Prostate gland (tissue), 2 donors: ENCODE results near the gene MT1H.
"Not testable (repeated sequence)": the region's sequence is repeated elsewhere in the genome, so short reads cannot be mapped to it uniquely, and the experiment has no call there.

ENCODE experiments used
- CTCF ChIP-seq, 4 experiments: fragments of 200-600 bp in 2 of 4; fragments of 450-650 bp in 2 of 4; sonication (generic) in 2 of 4; IDR thresholded peaks; 1 replicate in 3 of 4; 2 replicates in 1 of 4; pipeline ENCODE4 v1.5.1; 2016 to 2019; ENCODE audit warnings: antibody characterized with exemption in 4 of 4, mild to moderate bottlenecking in 2 of 4, moderate library complexity in 2 of 4
- POLR2A ChIP-seq: fragments of 450-650 bp; IDR thresholded peaks from one replicate; pipeline ENCODE4 v1.6.1; 2016; ENCODE audit warnings: antibody characterized with exemption, mild to moderate bottlenecking
- POLR2AphosphoS5 ChIP-seq: sonication (generic); formaldehyde crosslinking; IDR thresholded peaks from one replicate; pipeline ENCODE4 v1.6.1; 2017; ENCODE audit warnings: antibody characterized with exemption

GRCh38 chr16:56621665-56622445, 47.8 kb upstream of the MT1H start:
- TF ChIP-seq CTCF (IDR thresholded peaks at IDR 0.05); POLR2A; POLR2AphosphoS5: not testable (repeated sequence)
